COLO668 (cell line): ENCODE results near the gene SPANXN2.
"Not testable (repeated sequence)": the region's sequence is repeated elsewhere in the genome, so short reads cannot be mapped to it uniquely, and the experiment has no call there.

Experiments
- DNase-seq: peaks from one replicate; lab custom pipeline; 2025; ENCODE audit not compliant: unreplicated experiment; lab: John Stamatoyannopoulos, UW

Gene SPANXN2

DNA sequence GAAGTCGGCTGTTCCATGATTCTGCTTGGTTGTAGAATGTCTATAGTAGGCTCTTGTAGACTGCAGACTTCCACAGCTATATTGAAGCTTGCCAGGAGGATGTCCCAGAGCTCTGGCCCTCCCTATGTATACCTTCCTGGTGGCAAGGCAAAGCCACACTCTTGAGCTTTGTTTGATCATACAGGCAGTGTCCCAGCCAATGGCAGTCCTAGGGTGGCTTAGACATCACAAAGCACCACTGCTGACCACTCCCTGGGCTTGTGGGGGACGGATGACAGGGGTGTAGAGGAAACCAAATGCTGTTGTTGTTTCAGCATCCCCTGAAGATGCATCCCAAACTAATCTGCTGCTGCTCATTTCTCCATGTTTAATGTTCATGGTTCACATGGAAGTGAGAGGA is at the start of gene SPANXN2:
Gene SPANXN2 (minus strand): TSS at position 101 of the 400 bp plus-strand sequence. CDS start 84 bp downstream, at position 17.
- DNase-seq, result not testable (repeated sequence)

GRCh38 chrX:143768976-143769375 is 48.4 kb upstream of the SPANXN2 start:
- no peak for DNase-seq

DNA sequence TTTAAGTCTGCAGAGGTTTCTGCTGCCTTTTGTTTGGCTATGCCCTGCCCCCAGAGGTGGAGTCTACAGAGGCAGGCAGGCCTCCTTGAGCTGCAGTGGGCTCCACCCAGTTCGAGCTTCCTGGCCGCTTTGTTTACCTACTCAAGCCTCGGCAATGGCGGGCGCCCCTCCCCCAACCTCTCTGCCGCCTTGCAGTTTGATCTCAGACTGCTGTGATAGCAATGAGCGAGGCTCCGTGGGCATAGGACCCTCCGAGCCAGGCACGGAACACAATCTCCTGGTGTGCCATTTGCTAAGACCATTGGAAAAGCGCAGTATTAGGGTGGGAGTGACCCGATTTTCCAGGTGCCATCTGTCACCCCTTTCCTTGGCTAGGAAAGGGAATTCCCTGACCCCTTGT is 47.2 kb upstream of the SPANXN2 start:
- not testable (repeated sequence) for DNase-seq

DNA sequence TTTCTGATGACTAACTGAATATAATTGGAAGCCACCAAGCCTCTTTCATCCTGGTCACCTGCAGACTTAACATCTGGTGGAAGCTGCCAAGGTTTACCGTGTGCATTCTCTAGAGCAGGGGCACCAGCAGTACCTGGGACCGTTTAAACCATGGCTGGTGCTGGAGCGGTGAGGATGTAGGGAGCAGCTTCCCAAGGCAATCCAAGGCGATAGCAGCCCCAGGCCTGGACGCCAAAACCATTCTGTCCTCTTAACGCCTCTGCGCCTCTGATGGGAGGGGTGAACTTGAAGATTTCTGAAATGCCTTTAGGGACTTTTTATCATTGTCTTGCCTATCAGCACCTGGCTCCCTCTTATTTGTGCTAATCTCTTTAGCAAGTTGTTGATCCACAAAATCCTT is 37.3 kb upstream of the SPANXN2 start:
- DNase-seq, result no peak

DNA sequence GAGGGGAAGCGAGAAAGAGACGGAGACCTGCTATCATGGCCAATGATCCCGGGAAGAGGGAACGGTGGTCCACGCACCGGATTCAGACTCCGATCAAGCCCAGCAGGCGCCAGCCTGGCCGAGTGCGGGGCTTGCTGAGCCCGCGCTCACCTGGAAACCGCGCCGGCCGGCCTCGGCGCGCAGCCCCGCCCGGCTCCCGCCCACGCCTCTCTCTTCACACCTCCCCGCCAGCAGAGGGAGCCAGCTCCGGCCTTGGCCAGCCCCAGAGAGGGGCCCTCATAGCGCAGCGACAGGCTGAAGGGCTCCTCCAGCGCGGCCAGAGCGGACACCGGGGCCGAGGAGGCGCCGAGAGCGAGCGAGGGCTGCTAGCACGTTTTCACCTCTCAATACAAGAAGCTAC is 36.8 kb upstream of the SPANXN2 start:
- no peak for DNase-seq

- DNase-seq, result no peak
Observed at GRCh38 chrX:143754183-143754582, 33.6 kb upstream of the SPANXN2 start.

DNA sequence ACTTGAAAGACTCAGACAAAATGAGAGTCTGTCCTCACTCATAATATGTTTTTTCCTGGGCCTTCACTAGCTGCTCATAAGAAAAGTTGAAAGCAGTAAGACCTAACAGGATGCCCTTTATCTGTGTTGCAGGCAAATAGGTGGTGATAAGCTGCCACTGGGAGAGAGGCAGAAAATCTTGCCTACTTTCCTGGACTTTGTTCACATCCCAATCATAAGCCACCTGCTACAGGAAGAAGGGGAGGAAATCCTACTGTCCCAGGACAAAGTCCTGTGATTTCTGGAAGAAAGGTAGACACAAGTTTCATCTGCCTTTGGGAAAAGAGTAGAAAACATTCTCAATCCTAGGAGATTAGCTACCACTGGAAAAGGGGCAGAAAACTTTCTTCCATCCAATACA is 13.3 kb upstream of the SPANXN2 start:
- DNase-seq, result no peak

- no peak for DNase-seq
Observed at GRCh38 chrX:143726296-143726695, 5.7 kb upstream of the SPANXN2 start.

DNA sequence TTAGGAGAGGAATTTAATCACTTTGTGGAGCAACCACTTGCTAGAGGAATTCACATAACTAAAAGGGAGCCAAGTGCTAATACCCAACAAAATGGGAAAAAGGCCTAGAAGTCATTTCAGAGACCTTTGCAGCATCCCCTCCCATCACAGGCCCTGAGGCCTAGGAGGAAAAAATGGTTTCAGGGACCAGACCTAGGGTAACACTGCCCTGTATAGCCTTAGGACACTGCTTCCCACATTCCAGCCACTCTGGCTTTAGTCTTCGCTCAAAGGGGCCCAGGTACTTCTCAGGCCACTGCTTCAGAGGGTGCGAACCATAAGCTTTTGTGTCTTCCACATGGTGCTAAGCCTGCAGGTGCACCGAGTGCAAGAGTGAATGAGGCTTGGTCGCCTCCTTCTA is 19.1 kb downstream of the SPANXN2 start:
- no peak for DNase-seq

DNA sequence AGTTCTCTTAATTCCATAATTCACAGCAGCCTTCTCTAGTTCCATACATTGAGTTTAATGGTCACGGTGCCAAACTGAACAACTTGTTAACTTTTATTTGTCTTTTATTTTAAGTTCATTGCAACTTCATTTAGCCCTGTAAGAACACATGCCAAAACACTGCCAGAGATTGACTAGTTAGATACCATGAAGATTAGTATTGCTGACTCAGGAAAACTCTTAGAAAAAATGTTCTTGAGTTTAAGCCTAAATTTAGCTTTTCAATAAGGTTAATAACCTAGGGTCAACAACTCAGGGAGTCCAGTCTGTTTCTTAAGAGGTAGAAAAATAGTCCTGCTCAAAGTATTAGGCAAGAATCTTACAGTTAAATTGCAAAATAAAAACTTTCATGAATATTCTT is 25.7 kb downstream of the SPANXN2 start:
- no peak for DNase-seq

GRCh38 chrX:143683486-143683885 is 37.1 kb downstream of the SPANXN2 start:
- DNase-seq, result no peak

- DNase-seq, result no peak
Observed at GRCh38 chrX:143674926-143675325, 45.6 kb downstream of the SPANXN2 start.

GRCh38 chrX:143669395-143669794 is 51.2 kb downstream of the SPANXN2 start:
- DNase-seq, result no peak

DNA sequence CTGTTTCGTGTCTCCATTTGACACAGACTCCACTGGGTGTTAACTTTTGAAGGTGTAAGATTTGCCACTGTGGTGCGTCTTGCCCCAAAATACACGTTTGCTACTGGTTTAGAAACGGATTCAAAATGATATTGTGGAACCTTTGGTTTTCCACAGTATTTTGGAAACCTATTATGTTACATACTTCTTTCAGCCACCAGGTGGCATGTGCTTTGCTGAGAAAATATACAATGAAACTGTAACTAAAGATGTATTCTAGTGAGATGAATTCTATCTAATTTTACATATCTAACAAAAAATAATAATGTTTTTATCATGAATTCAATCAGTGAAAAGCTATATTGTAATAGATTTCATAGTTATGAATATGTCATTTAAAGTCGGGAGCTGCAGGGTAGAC is 56.2 kb downstream of the SPANXN2 start:
- no peak for DNase-seq

GRCh38 chrX:143663755-143664154 is 56.8 kb downstream of the SPANXN2 start:
- no peak for DNase-seq
